Endothelial cell of umbilical vein (primary cell): ENCODE data around the gene ATP2C2. TPM values are rescaled to one million over a fixed set of nuclear protein-coding genes. Genes with fewer than 3 reads are reported as not detected.

Experiments used
- BruUV-seq: library from RNA; stranded (reverse); fragments of 400-500 nt; replicated peaks from 2 replicates; lab custom pipeline; 2021; lab: Mats Ljungman, UMichigan
- CTCF ChIA-PET: fragments of 300-600, 350-600 bp; sonication (Branson Sonifier 250); formaldehyde crosslinking; loops from one replicate; lab custom pipeline; 2021; ENCODE audit warnings: antibody characterized with exemption, inconsistent platforms; lab: Charles Lee
- POLR2A ChIA-PET: fragments of 300-600, 350-600 bp; sonication (Branson Sonifier 250); formaldehyde crosslinking; loops from one replicate; lab custom pipeline; 2021; ENCODE audit warnings: antibody characterized with exemption, inconsistent platforms; lab: Charles Lee
- DNase-seq: peaks from one replicate; pipeline ENCODE4 v3.0.0-alpha.2; 2011; ENCODE audit warnings: low read depth, low spot score
- FAIRE-seq: peaks from 2 replicates; lab custom pipeline; 2011; peaks lifted over from hg19 to GRCh38; lab: Jason Lieb, UNC
- H2AFZ ChIP-seq: 2 replicates; pipeline ENCODE4 v1.6.0; 2012; ENCODE audit warnings: low read depth, low read length, control low read depth, inconsistent platforms
- H3K27ac ChIP-seq: 2 replicates; pipeline ENCODE4 v1.5.1; 2011; ENCODE audit warnings: low read depth, mild to moderate bottlenecking, control low read depth, low read length, moderate library complexity; ENCODE audit not compliant: insufficient read depth
- H3K27me3 ChIP-seq, 2 experiments: 2 replicates each; pipeline versions ENCODE4 v1.6.0 to v1.6.1; 2011; ENCODE audit warnings: low read length in 2 of 2, mixed read lengths in 1 of 2; ENCODE audit not compliant: control insufficient read depth in 2 of 2, insufficient read depth in 2 of 2
- H3K36me3 ChIP-seq, 2 experiments: 2 replicates in 1 of 2; 3 replicates in 1 of 2; pipeline ENCODE4 v1.5.1; 2011; ENCODE audit warnings: low read length in 2 of 2, mild to moderate bottlenecking in 1 of 2, moderate library complexity in 1 of 2; ENCODE audit not compliant: control insufficient read depth in 2 of 2, insufficient read depth in 2 of 2; ENCODE audit errors: extremely low read depth in 1 of 2
- H3K4me1 ChIP-seq: 3 replicates; pipeline ENCODE4 v1.5.1; 2011; ENCODE audit warnings: mild to moderate bottlenecking, low read length; ENCODE audit not compliant: control insufficient read depth, insufficient read depth; ENCODE audit errors: extremely low read depth
- H3K4me2 ChIP-seq: 2 replicates; pipeline ENCODE4 v1.6.1; 2011; ENCODE audit warnings: low read length, control low read depth, mixed read lengths; ENCODE audit not compliant: insufficient read depth
- H3K4me3 ChIP-seq, 3 experiments: fragments of 200-600 bp in 1 of 3; sonication (generic), shearing (Covaris generic) in 1 of 3; replicated peaks in 1 of 3; 2 replicates each; pipeline ENCODE4 v1.5.1; 2011 to 2016; ENCODE audit warnings: control low read depth in 3 of 3, low read length in 3 of 3, mild to moderate bottlenecking in 2 of 3, inconsistent platforms in 1 of 3, low read depth in 1 of 3, moderate library complexity in 1 of 3; ENCODE audit not compliant: insufficient read depth in 1 of 3
- H3K79me2 ChIP-seq: 2 replicates; pipeline ENCODE4 v1.6.0; 2012; ENCODE audit warnings: low read length, inconsistent platforms; ENCODE audit not compliant: control insufficient read depth, insufficient read depth
- H3K9ac ChIP-seq: replicated peaks from 2 replicates; pipeline ENCODE3; 2011; ENCODE audit warnings: low read length, control low read depth; ENCODE audit not compliant: insufficient read depth; ENCODE audit errors: extremely low read depth
- H3K9me1 ChIP-seq: replicated peaks from 3 replicates; pipeline ENCODE4 v1.6.0; 2011; ENCODE audit warnings: mild to moderate bottlenecking, low read length; ENCODE audit not compliant: control insufficient read depth, insufficient read depth; ENCODE audit errors: extremely low read depth
- H3K9me3 ChIP-seq: replicated peaks from 2 replicates; pipeline ENCODE4 v1.5.1; 2012; ENCODE audit warnings: low read length, inconsistent platforms; ENCODE audit not compliant: control insufficient read depth, insufficient read depth
- H4K20me1 ChIP-seq: replicated peaks from 2 replicates; pipeline ENCODE3; 2011; ENCODE audit warnings: mild to moderate bottlenecking, low read length; ENCODE audit not compliant: control insufficient read depth, insufficient read depth; ENCODE audit errors: extremely low read depth
- CTCF ChIP-seq, 2 donors: IDR thresholded peaks; 1 replicate in 1 of 2; 2 replicates in 1 of 2; pipeline ENCODE4 v1.5.1; 2011; ENCODE audit warnings: low read length in 2 of 2, mild to moderate bottlenecking in 2 of 2, moderate library complexity in 2 of 2, control low read depth in 1 of 2, inconsistent platforms in 1 of 2, low read depth in 1 of 2; ENCODE audit not compliant: insufficient read depth in 1 of 2; ENCODE audit errors: extremely low read depth in 1 of 2
- EZH2 ChIP-seq: IDR thresholded peaks from 2 replicates; pipeline ENCODE4 v1.6.1; 2012; ENCODE audit warnings: borderline replicate concordance, low read depth, mild to moderate bottlenecking, moderate library complexity, low read length, inconsistent platforms; ENCODE audit not compliant: severe bottlenecking
- FOS ChIP-seq: IDR thresholded peaks from 2 replicates; pipeline ENCODE4 v1.6.1; 2011; ENCODE audit warnings: mild to moderate bottlenecking, low read length, moderate library complexity, borderline replicate concordance; ENCODE audit not compliant: insufficient read depth
- GATA2 ChIP-seq: IDR thresholded peaks from 2 replicates; pipeline ENCODE4 v1.7.0; 2011; ENCODE audit warnings: low read depth, mild to moderate bottlenecking, moderate library complexity, mixed read lengths, low read length; ENCODE audit not compliant: insufficient read length, insufficient read depth
- JUN ChIP-seq: IDR thresholded peaks from 2 replicates; pipeline ENCODE4 v1.6.1; 2011; ENCODE audit warnings: borderline replicate concordance, low read depth; ENCODE audit not compliant: insufficient read length, insufficient read depth
- MAX ChIP-seq: IDR thresholded peaks from 2 replicates; pipeline ENCODE4 v1.6.1; 2011; ENCODE audit not compliant: insufficient read depth, insufficient read length
- MYC ChIP-seq: IDR thresholded peaks from one replicate; pipeline ENCODE4 v1.6.1; 2011; ENCODE audit warnings: mild to moderate bottlenecking, low read depth, low read length
- POLR2A ChIP-seq: IDR thresholded peaks from 2 replicates; pipeline ENCODE4 v1.6.1; 2012; ENCODE audit warnings: low read depth, mild to moderate bottlenecking, control low read depth, low read length
- dilution Hi-C: fragments of 300-500 bp; cut with MboI; formaldehyde crosslinking; loops from one replicate; pipeline ENCODE4 v1.15.0; 2019; ENCODE audit warnings: low sequenced_read_pairs; ENCODE audit not compliant: extremely low pct_ligation_motif_present
- intact Hi-C: fragments of 100-400 bp; cut with micrococcal nuclease; formaldehyde crosslinking; loops from one replicate; pipeline ENCODE4 v1.10.0; 2022
- polyA plus RNA-seq, 4 experiments: library from polyadenylated mRNA; depleted of rRNA in 3 of 4; stranded (reverse) in 3 of 4; unstranded in 1 of 4; fragments of >200 nt; gene quantifications; 2 replicates each; pipeline versions ENCODE4 v1.2.1 to v1.2.3, GENCODE V29; 2011 to 2012; ENCODE audit warnings: missing spikeins in 1 of 4
- total RNA-seq: library from RNA; stranded (reverse); gene quantifications from 2 replicates; pipeline ENCODE4 v1.2.3, GENCODE V29; 2021

The ATP2C2 gene
- total and polyA plus RNA-seq, 2 donors (not counting 3 experiments of a cell fraction or from before 2014, with no cell fraction given) = not detected

GRCh38 chr16:84320511-84320910, 47.8 kb upstream of the ATP2C2 start:
- POLR2A ChIA-PET = no interaction called here
- Histone ChIP-seq H3K79me2 (no peaks in the 10 kb centered on the region), H3K9ac (no peak overlapping the region), H2AFZ (no peak overlapping the region), H3K4me2 (no peak overlapping the region), H3K36me3 (no peaks in the 10 kb centered on the region), H3K4me3 (no peak overlapping the region), H3K27ac (no peak overlapping the region), H4K20me1 (no peaks in the 10 kb centered on the region), H3K9me1 (no peaks in the 10 kb centered on the region), H3K9me3 (no peaks in the 10 kb centered on the region), H3K4me1 (no peaks in the 10 kb centered on the region), H3K27me3 (no peaks in the 10 kb centered on the region)
- FAIRE-seq (no peak), DNase-seq (no peak)
- no TSS peak for BruUV-seq
- dilution Hi-C loops (no loop called here), intact Hi-C loops (no loop called here)
- CTCF ChIA-PET = no interaction called here
- TF ChIP-seq EZH2 (no peak), MAX (no peak), JUN (no peak), MYC (no peak), POLR2A (no peak), CTCF (IDR thresholded peaks at IDR 0.05; ENCODE audit: extremely low read depth in 1 of 2, insufficient read depth in 1 of 2, low read depth in 1 of 2, low read length in 2 of 2) (no peak), GATA2 (no peak), FOS (no peak)
